Fibroblast of lung (primary cell): ENCODE data around the gene LOC128125822.
A peak's percentile ranks its signal among the peaks of the same experiment; 100 is the strongest.

Experiments
- DNase-seq, 2 donors: peaks; one replicate each; pipeline versions ENCODE4 v3.0.0 to v3.0.0-alpha.2; 2010; ENCODE audit warnings: low read depth in 2 of 2
- H2AFZ ChIP-seq: 2 replicates; pipeline ENCODE4 v1.5.1; 2012; ENCODE audit warnings: low read length, control low read depth, inconsistent platforms
- H3K27ac ChIP-seq: 2 replicates; pipeline ENCODE4 v1.5.1; 2011; ENCODE audit warnings: low read length, control low read depth; ENCODE audit not compliant: insufficient read depth
- H3K27me3 ChIP-seq: 2 replicates; pipeline ENCODE4 v1.5.1; 2011; ENCODE audit warnings: mild to moderate bottlenecking, low read length; ENCODE audit not compliant: control insufficient read depth, insufficient read depth
- H3K36me3 ChIP-seq: 2 replicates; pipeline ENCODE4 v1.5.1; 2011; ENCODE audit warnings: low read length; ENCODE audit not compliant: control insufficient read depth, insufficient read depth
- H3K4me1 ChIP-seq: 2 replicates; pipeline ENCODE4 v1.5.1; 2011; ENCODE audit warnings: low read length; ENCODE audit not compliant: control insufficient read depth, insufficient read depth; ENCODE audit errors: extremely low read depth
- H3K4me2 ChIP-seq: 2 replicates; pipeline ENCODE4 v1.5.1; 2011; ENCODE audit warnings: low read length, control low read depth; ENCODE audit not compliant: insufficient read depth; ENCODE audit errors: extremely low read depth
- H3K4me3 ChIP-seq, 4 experiments: fragments of 200-600 bp in 1 of 4; sonication (generic) in 1 of 4; replicated peaks in 1 of 4; 2 replicates each; pipeline ENCODE4 v1.5.1; 2011 to 2016; ENCODE audit warnings: low read length in 4 of 4, low read depth in 3 of 4, mild to moderate bottlenecking in 3 of 4, control low read depth in 2 of 4, inconsistent platforms in 1 of 4, mixed read lengths in 1 of 4; ENCODE audit not compliant: insufficient read depth in 1 of 4; ENCODE audit errors: control extremely low read depth in 1 of 4
- H3K79me2 ChIP-seq: 2 replicates; pipeline ENCODE4 v1.5.1; 2012; ENCODE audit warnings: mild to moderate bottlenecking, low read length, inconsistent platforms; ENCODE audit not compliant: control insufficient read depth, insufficient read depth
- H3K9ac ChIP-seq: 2 replicates; pipeline ENCODE4 v1.5.1; 2011; ENCODE audit warnings: mild to moderate bottlenecking, low read length, control low read depth; ENCODE audit not compliant: insufficient read depth
- H3K9me3 ChIP-seq: 2 replicates; pipeline ENCODE4 v1.5.1; 2012; ENCODE audit warnings: low read depth, low read length; ENCODE audit not compliant: control insufficient read depth, insufficient read depth
- H4K20me1 ChIP-seq: 2 replicates; pipeline ENCODE4 v1.5.1; 2011; ENCODE audit warnings: low read length; ENCODE audit not compliant: control insufficient read depth, insufficient read depth; ENCODE audit errors: extremely low read depth
- EZH2 ChIP-seq: IDR thresholded peaks from 2 replicates; pipeline ENCODE4 v1.5.1; 2012; ENCODE audit warnings: low read length, control low read depth, mild to moderate bottlenecking; ENCODE audit errors: missing control alignments
- TF ChIP-seq, protein P1 (sequence below), 2 donors: IDR thresholded peaks in 1 of 2; conservative IDR thresholded peaks in 1 of 2; 1 replicate in 1 of 2; 2 replicates in 1 of 2; pipeline ENCODE4 v1.5.1; 2011 to 2012; ENCODE audit warnings: low read length in 2 of 2, control low read depth in 1 of 2, inconsistent platforms in 1 of 2, low read depth in 1 of 2, mild to moderate bottlenecking in 1 of 2

Gene LOC128125822

DNA sequence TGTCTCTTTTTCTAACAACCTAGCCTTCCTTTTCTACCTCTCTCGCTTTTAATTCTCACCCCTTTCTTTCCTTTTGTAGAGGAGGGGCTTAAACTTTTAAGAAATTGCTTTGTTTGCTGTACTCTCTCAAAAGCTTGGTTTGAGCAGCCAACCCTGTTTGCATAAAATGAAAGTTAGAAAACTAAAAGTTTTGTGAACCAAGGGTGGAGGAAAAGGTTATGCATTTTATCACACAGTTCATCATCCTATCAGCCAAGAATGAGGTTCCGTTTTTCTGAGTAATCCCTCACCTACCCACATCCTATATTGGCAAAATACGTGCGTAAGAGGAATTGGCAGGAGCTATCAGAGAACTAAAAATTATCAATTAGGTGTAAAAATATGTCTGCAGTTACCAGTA is 42.8 kb upstream of the LOC128125822 start:
- H3K4me3 ChIP-seq, result no peak overlapping the region
- TF ChIP-seq EZH2, result no peak
- TF ChIP-seq, protein P1, sequence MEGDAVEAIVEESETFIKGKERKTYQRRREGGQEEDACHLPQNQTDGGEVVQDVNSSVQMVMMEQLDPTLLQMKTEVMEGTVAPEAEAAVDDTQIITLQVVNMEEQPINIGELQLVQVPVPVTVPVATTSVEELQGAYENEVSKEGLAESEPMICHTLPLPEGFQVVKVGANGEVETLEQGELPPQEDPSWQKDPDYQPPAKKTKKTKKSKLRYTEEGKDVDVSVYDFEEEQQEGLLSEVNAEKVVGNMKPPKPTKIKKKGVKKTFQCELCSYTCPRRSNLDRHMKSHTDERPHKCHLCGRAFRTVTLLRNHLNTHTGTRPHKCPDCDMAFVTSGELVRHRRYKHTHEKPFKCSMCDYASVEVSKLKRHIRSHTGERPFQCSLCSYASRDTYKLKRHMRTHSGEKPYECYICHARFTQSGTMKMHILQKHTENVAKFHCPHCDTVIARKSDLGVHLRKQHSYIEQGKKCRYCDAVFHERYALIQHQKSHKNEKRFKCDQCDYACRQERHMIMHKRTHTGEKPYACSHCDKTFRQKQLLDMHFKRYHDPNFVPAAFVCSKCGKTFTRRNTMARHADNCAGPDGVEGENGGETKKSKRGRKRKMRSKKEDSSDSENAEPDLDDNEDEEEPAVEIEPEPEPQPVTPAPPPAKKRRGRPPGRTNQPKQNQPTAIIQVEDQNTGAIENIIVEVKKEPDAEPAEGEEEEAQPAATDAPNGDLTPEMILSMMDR (conservative IDR thresholded peaks at IDR 0.05 in 1 of 2, IDR thresholded peaks at IDR 0.05 in 1 of 2; ENCODE audit: low read depth in 1 of 2, low read length in 2 of 2), result no peak
- H3K36me3 ChIP-seq, result no peaks in the 10 kb centered on the region
- peaks cover 3% of the 10 kb centered on the region for H3K4me1 ChIP-seq
- H3K79me2 ChIP-seq, result no peaks in the 10 kb centered on the region
- H3K4me2 ChIP-seq, result no peak overlapping the region
- no peaks in the 10 kb centered on the region for H3K27me3 ChIP-seq
- H4K20me1 ChIP-seq, result no peaks in the 10 kb centered on the region
- DNase-seq, result peak; percentile 15 to 42
- H3K9me3 ChIP-seq, result no peaks in the 10 kb centered on the region
- no peak overlapping the region for H3K9ac ChIP-seq
- no peak overlapping the region for H3K27ac ChIP-seq
- no peak overlapping the region for H2AFZ ChIP-seq

DNA sequence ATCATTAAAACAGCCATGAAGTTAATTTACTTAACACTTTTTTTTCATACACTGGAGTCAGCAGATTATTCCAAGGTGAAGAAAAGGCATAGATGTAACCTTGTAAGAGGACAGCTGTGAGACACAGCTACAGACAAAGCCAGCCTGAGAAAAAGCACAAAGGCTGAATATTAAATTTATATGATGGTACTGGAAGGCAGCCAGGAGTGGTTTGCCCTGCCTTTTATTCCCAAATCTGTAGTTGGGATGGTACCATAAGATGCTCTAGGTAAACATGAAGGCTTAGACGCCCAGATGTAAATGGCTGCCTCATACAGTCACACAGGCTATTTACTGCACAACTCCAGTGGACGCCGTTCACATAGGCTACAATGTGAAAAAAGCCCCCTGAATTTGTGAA is 42.1 kb upstream of the LOC128125822 start:
- no peak overlapping the region for H2AFZ ChIP-seq

GRCh38 chr6:63530991-63531390 is 41.3 kb upstream of the LOC128125822 start:
- Histone ChIP-seq H3K27ac (no peak overlapping the region), H2AFZ (no peak overlapping the region), H3K9ac (no peak overlapping the region), H4K20me1 (no peaks in the 10 kb centered on the region), H3K9me3 (no peaks in the 10 kb centered on the region), H3K36me3 (no peaks in the 10 kb centered on the region), H3K4me3 (no peak overlapping the region), H3K27me3 (no peaks in the 10 kb centered on the region), H3K79me2 (no peaks in the 10 kb centered on the region), H3K4me2 (no peak overlapping the region), H3K4me1 (peaks cover 3% of the 10 kb centered on the region)
- DNase-seq, result no peak
- TF ChIP-seq EZH2, result no peak
- TF ChIP-seq, protein P1 (conservative IDR thresholded peaks at IDR 0.05 in 1 of 2, IDR thresholded peaks at IDR 0.05 in 1 of 2; ENCODE audit: low read depth in 1 of 2, low read length in 2 of 2), result no peak

More for the DNA sequence above, 42.1 kb upstream of the LOC128125822 start:
- no peaks in the 10 kb centered on the region for H3K9me3 ChIP-seq
- H3K79me2 ChIP-seq, result no peaks in the 10 kb centered on the region
- DNase-seq, result no peak
- H3K27me3 ChIP-seq, result no peaks in the 10 kb centered on the region
- H3K4me1 ChIP-seq, result peaks cover 3% of the 10 kb centered on the region
- no peaks in the 10 kb centered on the region for H3K36me3 ChIP-seq
- no peak overlapping the region for H3K4me2 ChIP-seq
- H3K4me3 ChIP-seq, result no peak overlapping the region
- no peak overlapping the region for H3K27ac ChIP-seq
- H4K20me1 ChIP-seq, result no peaks in the 10 kb centered on the region
- H3K9ac ChIP-seq, result no peak overlapping the region
- TF ChIP-seq, protein P1 (conservative IDR thresholded peaks at IDR 0.05 in 1 of 2, IDR thresholded peaks at IDR 0.05 in 1 of 2; ENCODE audit: low read depth in 1 of 2, low read length in 2 of 2), result no peak
- no peak for TF ChIP-seq EZH2
